SH-SY5Y (cell line): ENCODE measurements around the gene MRPS2.

Experiments
- GATA2 ChIP-seq: IDR thresholded peaks from 2 replicates; pipeline ENCODE4 v1.6.1; 2011; ENCODE audit warnings: mild to moderate bottlenecking, low read depth, low read length
- GATA3 ChIP-seq: IDR thresholded peaks from 2 replicates; pipeline ENCODE4 v1.6.1; 2011; ENCODE audit warnings: low read depth, mild to moderate bottlenecking, low read length, moderate library complexity

DNA sequence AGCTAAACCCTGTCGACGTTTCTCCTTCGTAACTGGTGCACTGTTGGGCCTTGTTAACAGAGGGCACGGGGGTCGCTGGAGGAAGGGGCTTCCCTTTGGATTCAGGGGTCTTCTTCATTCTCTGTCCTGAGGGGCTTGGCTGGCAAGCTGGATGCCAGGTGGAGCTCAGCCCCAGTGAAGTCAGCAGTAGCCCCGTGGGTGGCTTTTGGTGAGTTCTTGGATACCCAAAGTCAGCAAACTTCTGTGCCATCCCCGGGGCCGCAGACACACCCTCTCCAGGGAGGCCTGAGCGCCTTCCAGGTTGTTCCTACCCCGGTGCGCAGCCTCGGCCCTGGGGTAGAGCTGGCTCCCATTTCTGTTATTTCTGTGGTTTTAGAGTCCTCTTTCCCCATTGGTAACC lies 33.2 kb downstream of the MRPS2 start:
- TF ChIP-seq GATA2 (no peak), GATA3 (no peak)
